Fibroblast of pulmonary artery (primary cell): Measurements from ENCODE around the gene SGK1.

ENCODE experiments used
- DNase-seq: peaks from one replicate; pipeline ENCODE4 v3.0.0-alpha.2; 2010; ENCODE audit warnings: low read depth
- H3K4me3 ChIP-seq: replicated peaks from 2 replicates; pipeline ENCODE4 v1.5.1; 2011; ENCODE audit warnings: low read depth, mild to moderate bottlenecking, control low read depth, low read length, moderate library complexity
- CTCF ChIP-seq: IDR thresholded peaks from 2 replicates; pipeline ENCODE4 v1.5.1; 2011; ENCODE audit warnings: mild to moderate bottlenecking, control low read depth, low read length, inconsistent platforms; ENCODE audit errors: missing control alignments

The SGK1 gene

DNA sequence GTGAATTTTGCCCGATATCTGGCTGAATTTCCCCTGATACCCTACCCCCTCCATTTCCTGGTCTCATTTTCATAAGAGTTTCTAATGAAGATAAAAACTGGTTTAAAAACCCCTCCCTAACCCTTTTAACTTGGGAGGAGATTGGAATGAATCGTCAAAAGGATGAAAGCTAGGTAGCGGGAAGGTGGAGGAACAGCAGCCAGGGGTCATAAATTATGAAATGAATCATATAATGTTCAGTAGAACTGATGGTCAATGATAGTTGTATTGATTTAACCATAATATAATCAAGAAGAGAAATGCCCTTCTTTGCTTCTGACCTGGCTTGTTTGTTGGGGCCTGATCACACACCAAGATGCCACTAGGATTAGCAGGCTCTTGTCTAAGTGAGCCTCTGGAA lies 38.5 kb upstream of the SGK1 start:
- no peak overlapping the region for H3K4me3 ChIP-seq
- TF ChIP-seq CTCF: no peak
- no peak for DNase-seq

DNA sequence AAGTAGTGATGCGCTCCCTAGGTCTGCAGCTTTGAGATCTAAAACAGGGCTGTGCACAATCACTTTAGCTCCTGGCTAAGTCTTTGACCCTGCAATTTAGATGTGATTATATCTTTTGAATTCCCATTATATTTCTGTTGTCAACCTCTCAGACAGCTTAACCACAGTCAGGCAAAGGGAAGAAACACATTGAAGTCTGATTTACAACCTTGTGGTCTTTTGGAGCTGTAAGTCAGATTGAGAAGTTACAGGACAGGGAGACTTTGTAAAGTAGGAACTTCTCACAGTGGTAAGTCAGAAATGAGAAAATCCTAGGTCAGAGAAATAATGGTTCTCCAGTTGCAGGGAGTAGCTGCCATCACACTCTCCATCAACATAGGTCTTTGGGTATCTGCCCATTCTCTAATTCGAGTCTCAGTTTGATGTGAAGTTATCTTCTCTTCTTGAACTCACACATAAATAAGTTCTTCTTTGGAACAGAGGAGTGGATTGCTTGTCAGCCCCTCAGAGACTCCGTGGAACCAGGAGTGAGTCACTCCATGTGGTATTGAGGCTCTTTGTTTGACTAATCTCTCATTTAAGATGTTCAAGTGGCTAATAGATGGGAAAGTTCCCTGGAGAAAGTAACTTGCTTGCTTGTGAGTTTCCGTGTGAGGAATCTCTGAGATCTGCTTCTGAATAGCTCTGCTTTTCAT lies 35.0 kb upstream of the SGK1 start:
- DNase-seq: peak; percentile 87
- no peak for TF ChIP-seq CTCF
- H3K4me3 ChIP-seq: no peak overlapping the region

GRCh38 chr6:134351615-134352474 lies 33.9 kb upstream of the SGK1 start:
- DNase-seq: no peak
- H3K4me3 ChIP-seq: no peak overlapping the region
- TF ChIP-seq CTCF: no peak

GRCh38 chr6:134347885-134348805 lies 30.2 kb upstream of the SGK1 start:
- H3K4me3 ChIP-seq: no peak overlapping the region
- TF ChIP-seq CTCF: no peak
- DNase-seq: peak; percentile 91

- DNase-seq: no peak
- H3K4me3 ChIP-seq: no peak overlapping the region
- no peak for TF ChIP-seq CTCF
These were observed 29.1 kb upstream of the SGK1 start for GRCh38 chr6:134346932-134347545.

GRCh38 chr6:134345789-134346188 lies 27.9 kb upstream of the SGK1 start:
- TF ChIP-seq CTCF: no peak
- peak; percentile 53 for DNase-seq
- H3K4me3 ChIP-seq: no peak overlapping the region
